Spleen (tissue), 7 donors: ENCODE measurements around the gene TRAF4.

Experiments used
- POLR2A ChIP-seq, 3 donors: fragments of 450-650 bp; IDR thresholded peaks; one replicate each; pipeline ENCODE4 v1.5.1; 2017; ENCODE audit warnings: antibody characterized with exemption in 3 of 3, mild to moderate bottlenecking in 1 of 3
- POLR2AphosphoS5 ChIP-seq, 3 donors: sonication (generic); formaldehyde crosslinking; IDR thresholded peaks; one replicate each; pipeline ENCODE4 v1.5.1; 2017; ENCODE audit warnings: antibody characterized with exemption in 3 of 3
- TF ChIP-seq, protein P1 (sequence below), 11 experiments: fragments of 200-600 bp in 7 of 11; fragments of 450-650 bp in 4 of 11; sonication (generic) in 4 of 11; IDR thresholded peaks in 8 of 11; conservative IDR thresholded peaks in 3 of 11; 1 replicate in 7 of 11; 2 replicates in 4 of 11; pipeline versions ENCODE4 v1.4.0 to v1.8.0; 2016 to 2021; ENCODE audit warnings: antibody characterized with exemption in 11 of 11, inconsistent platforms in 4 of 11, mild to moderate bottlenecking in 1 of 11
- donor health status: DM: no; HTN: no; CAD: no; lungs with moderate emphysema.
- donor health status: DM: no; HTN: no; CAD: no.
- donor health status: DM: no; HTN: no; CAD: no.

DNA sequence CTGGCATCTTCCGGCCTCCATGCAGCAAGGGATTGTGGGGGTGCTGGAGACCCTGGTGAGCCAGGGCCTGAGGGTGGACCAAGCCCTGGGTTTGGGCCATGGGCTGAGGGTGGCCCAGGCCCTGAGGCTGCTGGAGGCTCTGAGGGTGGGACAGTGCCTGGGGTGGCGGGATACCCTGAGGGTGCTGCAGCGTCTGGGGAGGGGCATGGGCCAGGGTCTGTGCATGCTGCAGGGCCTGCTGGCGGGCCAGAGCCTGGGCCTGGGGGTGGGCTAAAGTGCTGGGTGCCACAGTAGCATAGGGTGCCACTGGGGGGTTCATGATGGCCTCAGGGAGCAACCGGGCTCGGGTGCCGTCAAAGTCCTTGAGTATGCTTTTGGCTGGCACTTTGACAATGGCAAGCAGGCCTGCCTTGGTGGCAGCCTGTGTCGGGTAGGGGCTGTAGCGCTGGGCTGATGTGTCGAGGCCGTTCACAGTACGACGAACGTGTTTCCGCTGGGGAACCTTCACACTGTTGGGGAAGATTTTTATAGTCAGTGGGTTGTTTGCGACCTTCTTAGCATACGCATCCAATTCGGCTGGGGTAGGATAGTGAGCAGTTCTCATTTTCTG lies 15.6 kb downstream of the TRAF4 start:
- TF ChIP-seq POLR2A (IDR thresholded peaks at IDR 0.05) (no peak), POLR2AphosphoS5 (IDR thresholded peaks at IDR 0.05) (no peak)
- TF ChIP-seq, protein P1, sequence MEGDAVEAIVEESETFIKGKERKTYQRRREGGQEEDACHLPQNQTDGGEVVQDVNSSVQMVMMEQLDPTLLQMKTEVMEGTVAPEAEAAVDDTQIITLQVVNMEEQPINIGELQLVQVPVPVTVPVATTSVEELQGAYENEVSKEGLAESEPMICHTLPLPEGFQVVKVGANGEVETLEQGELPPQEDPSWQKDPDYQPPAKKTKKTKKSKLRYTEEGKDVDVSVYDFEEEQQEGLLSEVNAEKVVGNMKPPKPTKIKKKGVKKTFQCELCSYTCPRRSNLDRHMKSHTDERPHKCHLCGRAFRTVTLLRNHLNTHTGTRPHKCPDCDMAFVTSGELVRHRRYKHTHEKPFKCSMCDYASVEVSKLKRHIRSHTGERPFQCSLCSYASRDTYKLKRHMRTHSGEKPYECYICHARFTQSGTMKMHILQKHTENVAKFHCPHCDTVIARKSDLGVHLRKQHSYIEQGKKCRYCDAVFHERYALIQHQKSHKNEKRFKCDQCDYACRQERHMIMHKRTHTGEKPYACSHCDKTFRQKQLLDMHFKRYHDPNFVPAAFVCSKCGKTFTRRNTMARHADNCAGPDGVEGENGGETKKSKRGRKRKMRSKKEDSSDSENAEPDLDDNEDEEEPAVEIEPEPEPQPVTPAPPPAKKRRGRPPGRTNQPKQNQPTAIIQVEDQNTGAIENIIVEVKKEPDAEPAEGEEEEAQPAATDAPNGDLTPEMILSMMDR (IDR thresholded peaks at IDR 0.05 in 8 of 11, conservative IDR thresholded peaks at IDR 0.05 in 3 of 11), result no peak
